GM19467 (cell line): ENCODE results near the gene ALPG.
"Not testable (repeated sequence)": the region's sequence is repeated elsewhere in the genome, so short reads cannot be mapped to it uniquely, and the experiment has no call there.

Experiments used
- ATAC-seq: cut with Tn5 transposase; IDR thresholded peaks from one replicate; pipeline ENCODE4 v1.9.1; 2021; ENCODE audit warnings: mild to moderate bottlenecking, moderate library complexity; ENCODE audit not compliant: unreplicated experiment

Gene ALPG

DNA sequence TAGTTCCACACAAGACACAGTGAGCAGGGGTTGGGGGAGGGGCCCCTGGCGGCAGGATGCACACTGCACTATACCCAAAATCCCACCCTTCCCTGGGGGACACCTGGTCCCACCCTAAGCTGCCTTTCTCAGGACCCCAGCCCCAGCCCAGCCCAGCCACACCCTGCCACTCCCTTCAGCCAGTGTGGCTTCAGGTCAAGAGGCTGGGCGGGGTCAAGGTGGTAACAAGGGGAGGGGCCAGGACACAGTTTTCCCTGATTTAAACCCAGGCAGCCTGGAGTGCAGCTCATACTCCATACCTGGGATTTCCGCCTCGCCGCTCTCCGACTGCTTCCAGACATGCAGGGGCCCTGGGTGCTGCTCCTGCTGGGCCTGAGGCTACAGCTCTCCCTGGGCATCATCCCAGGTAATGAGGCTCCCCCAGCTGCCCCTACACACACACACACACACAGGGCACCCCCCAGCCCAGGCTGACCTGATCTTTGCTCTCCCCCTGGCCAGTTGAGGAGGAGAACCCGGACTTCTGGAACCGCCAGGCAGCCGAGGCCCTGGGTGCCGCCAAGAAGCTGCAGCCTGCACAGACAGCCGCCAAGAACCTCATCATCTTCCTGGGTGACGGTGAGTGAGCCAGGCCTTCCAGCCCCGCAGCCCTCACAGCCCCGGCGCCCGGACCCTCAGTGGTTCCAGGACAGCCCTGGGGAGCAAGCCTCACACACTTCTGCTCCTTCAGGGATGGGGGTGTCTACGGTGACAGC is at the start of gene ALPG:
ALPG (plus strand) TSS at position 289 of the 755 bp plus-strand sequence; CDS start at position 340, 51 bp downstream.
- ATAC-seq, result no peak

DNA sequence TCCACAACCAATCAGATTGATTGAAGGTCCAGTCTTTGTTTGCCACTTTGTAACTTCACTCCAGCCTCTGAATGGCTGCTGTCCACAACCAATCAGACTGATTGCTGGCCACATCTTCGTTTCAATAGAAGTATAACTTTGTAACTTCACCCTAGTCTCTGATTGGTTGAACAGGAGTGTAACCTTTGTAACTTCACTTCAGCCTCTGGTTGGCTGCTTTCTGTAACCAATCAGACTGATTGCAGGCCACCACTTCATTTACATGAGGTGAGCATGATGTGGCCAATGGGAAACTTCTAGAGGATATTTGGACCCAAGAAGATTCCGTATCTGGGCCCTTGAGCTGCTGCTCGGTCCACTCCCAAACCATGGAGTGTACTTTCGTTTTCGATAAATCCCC is 45.0 kb upstream of the ALPG start:
- ATAC-seq, result no peak

DNA sequence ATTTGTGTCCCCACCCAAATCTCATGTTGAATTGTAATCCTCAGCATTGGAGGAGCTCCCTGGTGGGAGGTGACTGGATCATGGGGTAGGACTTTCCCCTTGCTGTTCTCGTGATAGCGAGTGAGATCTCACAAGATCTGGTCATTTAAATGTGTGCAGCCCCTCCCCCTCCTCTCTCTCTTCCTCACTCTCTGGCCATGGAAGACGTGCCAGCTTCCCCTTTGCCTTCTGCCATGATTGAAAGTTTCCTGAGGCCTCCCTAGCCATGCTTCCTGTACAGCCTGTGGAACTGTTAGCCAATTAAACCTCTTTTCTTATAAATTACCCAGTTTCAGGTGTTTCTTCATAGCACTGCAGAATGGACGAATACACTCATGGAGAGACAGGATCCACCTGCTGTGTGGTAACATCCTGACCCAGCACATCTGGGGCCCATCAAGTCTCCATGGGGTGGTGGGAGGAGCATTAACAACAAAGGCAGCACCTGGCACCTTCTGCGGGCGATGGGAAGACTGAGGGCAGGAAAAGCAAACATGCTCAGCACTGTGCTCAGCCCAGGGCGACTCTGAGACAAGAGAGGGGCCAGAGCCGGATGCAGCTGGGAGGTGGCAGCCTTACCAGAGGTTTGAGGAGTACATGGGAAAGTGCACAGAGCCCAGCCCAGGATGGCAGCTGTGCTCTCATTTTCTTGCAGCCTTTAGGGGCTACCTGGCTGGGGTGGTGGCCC is 44.3 kb upstream of the ALPG start:
- ATAC-seq, result no peak

- ATAC-seq, result not testable (repeated sequence)
Observed at GRCh38 chr2:232363064-232363783, 43.4 kb upstream of the ALPG start.

GRCh38 chr2:232363784-232364615 is 42.6 kb upstream of the ALPG start:
- ATAC-seq, result no peak

DNA sequence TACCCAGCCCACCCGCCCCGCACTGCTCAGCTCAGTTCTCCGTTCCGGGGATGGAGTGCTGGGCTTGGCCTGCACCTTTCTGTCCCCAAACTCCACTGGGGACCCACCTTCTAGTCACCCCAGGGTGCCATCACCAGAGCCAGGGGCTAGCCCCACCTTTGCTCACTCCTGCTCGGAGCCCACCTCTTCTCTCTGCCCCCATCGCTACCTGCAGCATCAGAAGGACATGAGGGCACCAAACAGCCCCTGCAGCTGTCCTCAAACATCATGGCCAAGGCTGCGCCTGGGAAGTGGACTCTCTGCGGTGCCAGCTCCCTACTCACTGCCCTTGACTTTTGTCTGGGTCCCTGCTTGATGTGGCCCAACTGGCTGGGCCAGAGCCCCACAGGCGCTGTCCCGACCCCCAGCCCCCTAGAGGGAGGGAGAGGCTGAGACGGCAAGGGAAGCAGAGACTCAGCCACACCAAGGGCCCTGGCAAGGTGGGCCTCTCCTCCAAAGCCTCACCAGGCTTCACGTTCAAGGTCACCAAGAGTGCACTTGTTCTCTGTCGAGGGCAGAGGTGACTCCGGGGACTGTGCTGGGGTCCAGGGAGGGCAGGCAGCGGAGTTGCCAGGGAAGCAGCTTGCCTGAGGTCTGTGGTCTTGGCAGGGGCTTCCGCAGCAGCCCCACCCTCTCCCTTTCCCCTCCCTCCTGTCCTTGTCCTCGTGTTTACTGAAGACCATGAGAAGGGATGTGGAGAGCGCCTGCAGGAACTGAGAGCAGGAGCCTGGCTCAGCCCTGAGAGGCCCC is 41.6 kb upstream of the ALPG start:
- not testable (repeated sequence) for ATAC-seq

DNA sequence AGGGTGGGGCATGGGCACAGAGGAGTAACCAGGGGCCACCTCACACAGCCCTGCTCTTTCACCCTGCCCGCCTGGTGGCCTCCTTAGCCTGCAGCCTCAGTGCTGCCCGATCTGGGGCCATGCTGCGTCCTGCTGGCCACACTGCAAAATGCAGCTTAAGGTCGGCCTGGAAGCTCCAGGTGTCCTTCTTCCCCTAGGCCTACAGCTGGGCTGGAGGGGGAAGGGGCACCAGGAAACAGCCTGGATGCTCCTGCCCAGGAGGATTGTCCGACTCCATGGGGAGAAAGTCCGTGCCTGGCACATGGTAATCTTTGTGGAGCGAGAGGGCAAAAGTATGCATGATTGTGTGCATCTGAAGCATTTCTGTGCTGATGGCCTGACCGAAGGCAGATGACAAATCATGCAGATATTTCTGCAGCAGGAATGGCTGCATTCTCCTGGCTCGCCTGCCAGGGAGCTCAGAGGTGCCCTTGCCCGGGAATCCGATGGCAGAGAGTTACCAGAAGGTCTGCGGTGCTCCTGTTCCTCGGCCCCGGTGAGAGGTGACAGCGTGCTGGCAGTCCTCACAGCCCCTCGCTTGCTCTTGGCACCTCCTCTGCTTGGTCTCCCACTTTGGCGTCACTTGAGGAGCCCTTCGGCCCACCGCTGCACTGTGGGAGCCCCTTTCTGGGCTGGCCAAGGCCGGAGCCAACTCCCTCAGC is 40.9 kb upstream of the ALPG start:
- no peak for ATAC-seq

DNA sequence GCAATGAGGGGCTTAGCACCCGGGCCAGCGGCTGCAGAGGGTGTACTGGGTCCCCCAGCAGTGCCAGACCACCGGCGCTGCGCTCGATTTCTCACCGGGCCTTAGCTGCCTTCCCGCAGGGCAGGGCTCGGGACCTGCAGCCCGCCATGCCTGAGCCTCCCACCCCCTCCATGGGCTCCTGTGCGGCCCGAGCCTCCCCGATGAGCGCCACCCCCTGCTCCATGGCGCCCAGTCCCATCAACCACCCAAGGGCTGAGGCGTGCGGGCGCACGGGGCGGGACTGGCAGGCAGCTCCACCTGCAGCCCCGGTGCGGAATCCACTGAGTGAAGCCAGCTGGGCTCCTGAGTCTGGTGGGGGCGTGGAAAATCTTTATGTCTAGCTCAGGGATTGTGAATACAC is 40.2 kb upstream of the ALPG start:
- ATAC-seq, result not testable (repeated sequence)

- no peak for ATAC-seq
Observed at GRCh38 chr2:232367016-232367415, 39.6 kb upstream of the ALPG start.

DNA sequence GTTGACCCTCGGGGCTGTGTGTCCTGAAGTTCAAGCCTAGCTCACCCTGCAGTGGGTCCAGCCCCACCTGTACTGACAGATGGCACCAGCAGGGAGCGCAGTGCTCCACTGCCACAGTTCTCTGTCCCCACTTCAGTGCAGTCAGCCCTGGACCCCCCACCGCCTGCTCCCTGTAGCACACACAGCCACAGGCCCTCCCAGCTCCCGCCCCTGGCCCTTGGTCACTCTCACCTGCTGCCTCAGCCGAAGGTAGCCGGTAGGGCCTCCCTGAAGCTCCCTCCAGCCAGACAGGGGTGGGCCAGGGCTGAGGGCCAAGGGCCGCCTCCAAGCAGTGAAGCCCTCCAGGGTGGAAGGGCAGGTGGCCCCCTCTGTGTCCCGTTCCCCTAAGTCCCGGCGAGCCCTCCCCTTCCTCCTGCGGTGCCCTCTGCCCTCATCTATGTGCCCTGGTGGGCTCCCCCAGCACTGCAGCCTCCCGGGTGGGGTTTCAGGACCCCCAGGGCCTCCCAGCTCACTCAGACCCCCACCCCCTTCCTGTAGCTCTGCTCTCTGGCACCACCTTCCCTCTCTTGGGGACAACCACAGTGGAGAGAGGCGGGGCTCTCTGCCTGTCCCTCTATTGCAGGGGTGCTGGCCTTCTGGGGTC is 38.9 kb upstream of the ALPG start:
- no peak for ATAC-seq

DNA sequence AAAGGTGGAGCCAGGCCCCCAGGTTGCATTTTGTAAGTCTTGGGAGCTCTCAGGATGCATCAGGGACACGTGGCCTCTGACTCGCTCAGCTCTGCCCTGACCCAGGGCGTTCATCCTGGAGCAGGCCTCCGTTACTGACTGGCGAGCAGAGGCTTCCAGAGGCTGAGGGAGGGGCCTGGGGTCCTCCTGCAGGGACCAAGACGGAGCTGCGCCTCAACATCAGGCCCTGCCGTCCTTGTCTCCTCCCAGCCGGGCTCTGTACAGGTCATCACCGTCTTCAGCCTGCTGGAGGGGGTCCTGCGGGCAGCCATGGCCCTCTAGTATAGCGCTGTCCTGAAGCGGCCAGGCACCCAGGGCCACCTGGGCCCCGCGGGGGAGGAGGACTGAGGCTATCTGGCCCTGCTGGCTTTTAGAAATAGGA is 38.3 kb upstream of the ALPG start:
- no peak for ATAC-seq

DNA sequence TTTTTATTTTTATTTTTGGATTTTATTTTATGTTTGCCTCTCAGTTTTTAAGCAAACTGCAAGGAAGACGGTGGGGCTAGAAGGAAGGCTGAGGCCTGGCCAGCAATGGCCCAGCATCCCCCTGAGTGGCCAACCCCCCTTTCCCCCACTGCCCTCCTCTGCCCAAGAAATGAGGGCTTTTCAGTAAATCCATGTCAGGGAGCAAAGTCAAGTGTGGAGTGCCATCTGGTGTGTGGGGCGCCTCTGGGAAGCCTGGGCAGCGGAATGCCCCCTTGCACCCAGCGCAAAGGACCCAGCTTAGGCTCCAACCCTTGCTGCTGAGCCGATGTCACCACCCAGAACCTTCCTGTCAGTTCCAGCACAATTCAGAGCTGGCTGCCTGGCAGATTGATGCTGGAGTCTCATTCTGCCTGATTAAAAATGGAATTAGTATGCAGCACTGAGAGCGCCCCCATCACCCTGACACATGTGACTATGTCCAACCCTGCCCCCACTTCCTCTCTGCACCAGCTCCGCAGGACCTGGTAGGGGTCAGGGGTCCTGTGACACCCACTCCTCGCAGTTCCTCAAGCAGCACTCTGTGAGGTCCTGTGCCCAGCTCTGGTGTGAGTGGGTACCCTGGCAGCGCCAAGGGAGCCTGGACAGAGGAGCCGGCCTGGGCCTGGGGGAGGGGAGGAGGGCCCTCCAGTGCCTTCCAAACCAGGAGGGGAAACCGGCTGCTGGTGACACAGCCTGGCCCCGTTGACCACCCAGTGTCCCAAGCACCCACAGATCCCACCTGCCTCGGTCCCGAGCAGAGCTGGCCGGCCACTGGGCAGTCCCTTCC is 37.3 kb upstream of the ALPG start:
- no peak for ATAC-seq

DNA sequence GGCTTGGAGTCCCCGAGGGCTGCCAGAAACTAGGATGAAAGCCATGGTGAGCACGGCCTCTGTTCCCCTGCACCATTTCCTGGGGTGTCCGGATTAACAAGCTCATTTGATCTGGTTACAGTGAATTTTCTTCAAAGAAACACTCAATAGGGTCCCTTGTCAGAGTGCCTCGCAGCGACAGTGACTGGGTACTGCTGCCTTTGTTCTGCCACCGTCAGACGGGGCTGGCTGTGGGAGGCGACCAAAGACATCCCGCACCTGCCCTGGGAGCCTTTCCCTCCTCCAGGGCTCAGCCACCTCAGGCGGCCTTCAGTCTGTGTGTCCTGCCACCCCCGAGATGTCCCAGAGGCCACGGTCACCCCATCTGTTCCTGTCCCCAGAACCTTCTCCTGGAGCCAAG is 36.6 kb upstream of the ALPG start:
- not testable (repeated sequence) for ATAC-seq

GRCh38 chr2:232372231-232373208 is 34.1 kb upstream of the ALPG start:
- ATAC-seq, result no peak

DNA sequence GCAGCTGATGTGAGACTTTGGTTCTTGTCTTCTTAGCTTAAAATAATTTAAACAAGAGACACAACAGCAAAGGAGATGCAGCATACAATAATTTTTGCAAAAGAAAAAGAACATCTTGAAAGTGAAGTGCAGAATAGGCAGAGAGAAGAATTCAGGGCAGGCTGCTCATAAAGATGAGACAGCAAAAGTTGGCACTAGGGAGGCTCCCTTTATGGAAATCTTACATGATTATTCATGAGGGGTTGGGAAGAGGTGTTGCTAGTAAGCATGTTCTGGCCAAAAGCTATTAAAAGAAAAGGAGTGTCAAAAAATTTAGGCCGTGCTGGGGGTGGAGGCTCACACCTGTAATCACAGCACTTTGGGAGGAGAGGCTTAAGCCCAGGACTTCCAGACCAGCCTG is 32.3 kb upstream of the ALPG start:
- ATAC-seq, result no peak

- ATAC-seq, result no peak
Observed at GRCh38 chr2:232375164-232375563, 31.5 kb upstream of the ALPG start.

DNA sequence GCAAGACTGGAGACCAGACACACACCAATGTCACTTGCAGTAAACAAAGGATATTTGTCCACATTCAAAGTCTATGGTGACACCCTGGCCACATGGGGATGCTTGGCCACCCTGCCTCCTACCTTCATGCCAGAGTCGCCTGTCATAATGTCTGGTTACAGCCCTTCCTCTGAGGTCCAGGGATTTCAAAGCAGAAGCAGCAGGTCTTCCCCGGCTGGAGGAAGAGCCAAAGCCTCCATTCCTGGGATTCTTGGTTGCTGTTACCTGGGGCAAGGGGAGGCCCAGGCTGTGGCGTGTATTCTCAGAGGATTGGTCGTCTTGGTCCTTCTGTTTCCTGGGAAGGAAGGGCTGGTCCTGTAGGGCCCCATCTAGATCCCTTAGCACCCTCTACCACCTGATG is 30.4 kb upstream of the ALPG start:
- ATAC-seq, result no peak
